SKM-1 treated with dmso at 0.1 percent for 144 hours (cell line): ENCODE measurements around the gene SIGLEC7.
A peak's percentile ranks its signal among the peaks of the same experiment; 100 is the strongest.
"Not testable (repeated sequence)": the region's sequence is repeated elsewhere in the genome, so short reads cannot be mapped to it uniquely, and the experiment has no call there.

Source experiments
- DNase-seq: peaks from one replicate; lab custom pipeline; 2025; ENCODE audit not compliant: unreplicated experiment; lab: John Stamatoyannopoulos, UW

The SIGLEC7 gene

GRCh38 chr19:51137792-51138425 is 4.2 kb upstream of the SIGLEC7 start:
- no peak for DNase-seq

GRCh38 chr19:51138549-51138979 is 3.5 kb upstream of the SIGLEC7 start:
- peak; percentile 59 for DNase-seq

- peak; percentile 58 for DNase-seq
These were observed 2.6 kb upstream of the SIGLEC7 start for GRCh38 chr19:51139299-51140014.

GRCh38 chr19:51140441-51140840 is 1.7 kb upstream of the SIGLEC7 start:
- no peak for DNase-seq

- no peak for DNase-seq
These were observed 920 bp upstream of the SIGLEC7 start for GRCh38 chr19:51141181-51141580.

- not testable (repeated sequence) for DNase-seq
These were observed 841 bp downstream of the SIGLEC7 start for GRCh38 chr19:51142809-51143475.

DNA sequence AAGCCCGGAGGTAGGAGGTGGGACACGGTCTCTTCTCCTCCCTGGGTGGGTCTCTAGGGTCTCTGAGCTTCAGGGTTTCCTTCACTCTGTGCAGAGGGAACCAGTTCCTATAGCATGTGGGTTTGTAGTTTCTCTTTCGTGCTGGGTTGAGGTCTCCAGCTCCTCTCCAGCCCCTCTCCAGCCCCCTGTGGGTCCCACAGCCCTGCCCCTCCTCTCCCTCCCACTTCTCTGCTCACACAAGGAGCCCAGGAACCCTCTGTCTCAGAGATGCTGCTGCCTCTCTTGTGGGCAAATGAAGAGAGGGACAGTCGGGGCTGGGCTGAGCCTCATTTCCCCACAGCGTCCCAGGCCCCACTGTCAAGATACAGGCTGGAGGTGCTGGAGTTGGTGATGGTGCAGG is 1.4 kb downstream of the SIGLEC7 start:
- DNase-seq: no peak

- DNase-seq: no peak
These were observed 2.5 kb downstream of the SIGLEC7 start for GRCh38 chr19:51144482-51145045.

DNA sequence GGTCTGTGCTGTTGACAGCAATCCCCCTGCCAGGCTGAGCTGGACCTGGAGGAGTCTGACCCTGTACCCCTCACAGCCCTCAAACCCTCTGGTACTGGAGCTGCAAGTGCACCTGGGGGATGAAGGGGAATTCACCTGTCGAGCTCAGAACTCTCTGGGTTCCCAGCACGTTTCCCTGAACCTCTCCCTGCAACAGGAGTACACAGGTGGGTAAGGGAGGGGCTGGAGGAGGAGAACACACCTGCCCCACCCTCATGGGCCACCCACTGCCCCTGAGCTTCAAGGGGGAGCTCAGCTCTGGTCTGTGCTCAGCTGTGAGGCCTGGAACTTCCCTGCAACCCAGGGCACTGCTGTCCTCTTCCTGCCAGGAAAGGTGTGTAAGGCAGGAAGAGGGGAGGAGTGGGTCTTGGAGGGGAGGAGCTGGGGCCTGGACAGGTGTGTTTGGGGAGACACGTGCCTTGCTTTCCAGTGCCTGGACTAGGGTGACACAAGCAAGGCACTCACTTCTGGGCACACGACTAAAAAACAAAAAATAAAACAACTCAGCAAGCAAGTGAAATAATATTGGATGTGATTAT is 3.9 kb downstream of the SIGLEC7 start:
- DNase-seq: no peak

GRCh38 chr19:51146751-51147150 is 4.7 kb downstream of the SIGLEC7 start:
- DNase-seq: no peak

DNA sequence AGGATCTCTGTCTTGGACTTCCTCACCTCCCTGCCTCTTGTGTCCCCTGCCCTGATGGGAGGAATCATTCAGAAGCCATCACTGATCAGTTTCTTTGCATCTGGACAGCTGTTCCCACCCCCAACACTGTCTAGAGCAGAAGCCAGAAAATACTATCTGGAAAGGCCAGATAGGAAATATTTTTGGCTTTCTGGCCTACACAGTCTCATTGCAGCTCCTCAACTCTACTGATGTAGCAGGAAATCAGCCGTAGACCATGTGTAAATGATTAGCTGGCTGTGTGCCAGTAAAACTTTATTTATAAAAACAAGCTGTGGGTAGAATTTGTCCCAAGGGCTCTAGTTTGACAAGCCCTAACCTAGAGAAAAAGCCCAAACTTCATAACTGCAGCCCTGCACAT is 5.6 kb downstream of the SIGLEC7 start:
- no peak for DNase-seq

- no peak for DNase-seq
These were observed 6.5 kb downstream of the SIGLEC7 start for GRCh38 chr19:51148580-51148979.

DNA sequence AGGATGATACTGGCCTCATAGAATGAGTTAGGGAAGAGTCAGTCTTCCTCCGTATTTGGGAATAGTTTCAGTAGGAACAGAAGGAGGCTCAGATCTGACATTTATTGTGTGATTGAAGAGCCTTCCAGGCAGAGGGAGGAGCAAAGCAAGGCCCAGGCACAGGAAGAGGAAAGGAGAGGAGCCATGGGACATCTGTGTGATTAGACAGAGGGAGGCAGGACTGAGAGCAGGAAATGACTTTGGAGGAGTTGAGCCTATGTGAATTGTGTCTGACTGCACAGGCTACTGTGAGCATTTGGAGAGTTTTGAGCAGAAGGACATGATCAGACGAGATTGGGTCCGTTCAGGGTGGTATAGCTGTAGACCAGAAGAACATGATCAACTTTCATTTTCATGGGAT is 8.5 kb downstream of the SIGLEC7 start:
- no peak for DNase-seq

- no peak for DNase-seq
These were observed 14.6 kb downstream of the SIGLEC7 start for GRCh38 chr19:51156710-51157109.

DNA sequence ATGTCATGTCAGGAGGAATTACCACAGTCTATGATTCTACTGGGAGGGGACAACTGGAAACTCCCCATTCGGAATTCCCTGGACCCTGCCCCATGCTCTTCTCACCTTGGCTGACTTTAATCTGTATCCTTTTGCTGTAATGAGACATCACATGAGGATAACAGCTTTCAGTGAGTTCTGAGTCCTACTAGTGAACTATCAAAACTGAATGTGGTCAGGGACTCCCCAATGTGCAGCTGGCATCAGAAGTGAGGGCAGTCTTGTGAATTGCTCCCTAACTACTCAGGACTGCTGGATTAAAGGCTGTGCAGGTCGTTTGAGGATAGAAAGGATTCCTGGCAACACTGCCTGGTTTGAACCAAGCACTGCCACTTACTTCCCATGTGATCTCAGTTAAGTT is 15.2 kb downstream of the SIGLEC7 start:
- no peak for DNase-seq

GRCh38 chr19:51158474-51159129 is 16.5 kb downstream of the SIGLEC7 start:
- DNase-seq: peak; percentile 50

- no peak for DNase-seq
These were observed 17.6 kb downstream of the SIGLEC7 start for GRCh38 chr19:51159656-51160055.

GRCh38 chr19:51161266-51161665 is 19.2 kb downstream of the SIGLEC7 start:
- DNase-seq: no peak

DNA sequence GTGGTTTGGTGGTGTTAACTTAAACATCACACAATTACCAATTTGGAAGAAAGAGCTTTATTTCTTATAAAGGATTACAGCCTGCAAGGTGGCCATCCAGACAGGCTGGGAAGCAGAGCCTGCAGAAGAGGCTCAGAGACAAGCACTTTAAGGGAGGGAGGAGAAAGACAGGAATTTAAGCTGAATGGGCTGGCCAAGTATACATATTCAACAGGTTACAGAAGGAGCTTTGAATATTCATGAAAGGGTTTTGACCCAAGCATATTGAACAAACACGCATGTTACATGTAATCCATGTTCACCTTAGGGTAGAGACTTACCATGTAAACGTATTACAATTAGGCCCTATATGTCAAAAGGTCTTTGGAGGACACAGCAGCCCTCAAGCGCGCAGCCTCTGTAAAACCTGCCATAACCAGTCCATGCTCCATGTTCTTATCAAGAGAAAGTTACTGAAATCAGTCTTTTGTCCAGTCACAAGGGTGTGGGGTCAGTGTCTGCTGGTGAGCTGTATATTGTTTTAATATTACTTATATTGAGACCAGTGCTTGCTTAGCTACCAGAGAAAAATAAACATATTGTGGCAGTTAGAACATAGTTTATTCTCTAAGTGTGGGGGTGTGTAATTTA is 19.9 kb downstream of the SIGLEC7 start:
- no peak for DNase-seq

DNA sequence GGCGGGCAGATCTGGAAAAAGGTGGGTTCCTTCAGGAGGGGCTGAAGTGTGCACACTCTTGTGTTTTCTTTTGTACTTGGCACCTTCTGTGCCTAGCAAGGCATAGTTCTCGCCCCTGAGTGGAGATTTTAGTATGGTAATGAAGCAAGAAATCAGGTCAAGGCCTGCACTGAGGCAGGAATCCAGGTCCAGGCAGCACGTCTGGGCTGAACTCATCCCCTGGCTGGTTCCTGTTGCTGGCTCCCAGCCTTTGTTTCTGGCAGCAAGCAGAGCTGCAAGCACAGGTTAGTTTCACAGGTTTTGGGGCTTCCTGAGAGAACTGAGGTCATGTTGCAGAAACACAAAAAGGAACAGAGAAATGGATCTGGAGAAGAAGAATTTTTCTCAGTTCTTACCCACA is 21.2 kb downstream of the SIGLEC7 start:
- DNase-seq: no peak

DNA sequence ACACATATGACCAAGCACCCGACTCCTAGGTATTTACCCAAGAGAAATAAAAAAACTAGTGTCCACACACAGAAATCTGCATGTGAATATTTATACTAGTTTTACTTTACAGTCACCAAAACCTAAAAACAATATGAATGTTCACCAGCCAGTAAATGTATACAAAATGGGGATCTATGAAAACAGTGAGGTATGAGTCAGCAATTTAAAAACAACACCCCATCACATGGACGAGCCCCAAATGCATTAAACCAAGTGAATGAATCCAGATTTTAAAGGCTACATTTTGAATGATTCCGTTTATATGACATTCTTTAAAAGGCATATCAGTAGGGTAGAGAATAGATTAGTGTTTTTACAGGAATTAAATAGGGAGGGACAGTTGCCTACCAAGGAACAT is 22.1 kb downstream of the SIGLEC7 start:
- no peak for DNase-seq
